Measurements from ENCODE around the gene PLCB2. TPM values are rescaled to one million over a fixed set of nuclear protein-coding genes. Genes with fewer than 3 reads are reported as not detected.

The PLCB2 gene
- total RNA-seq, 1 experiment from 2014 or later: 0.92 TPM

DNA sequence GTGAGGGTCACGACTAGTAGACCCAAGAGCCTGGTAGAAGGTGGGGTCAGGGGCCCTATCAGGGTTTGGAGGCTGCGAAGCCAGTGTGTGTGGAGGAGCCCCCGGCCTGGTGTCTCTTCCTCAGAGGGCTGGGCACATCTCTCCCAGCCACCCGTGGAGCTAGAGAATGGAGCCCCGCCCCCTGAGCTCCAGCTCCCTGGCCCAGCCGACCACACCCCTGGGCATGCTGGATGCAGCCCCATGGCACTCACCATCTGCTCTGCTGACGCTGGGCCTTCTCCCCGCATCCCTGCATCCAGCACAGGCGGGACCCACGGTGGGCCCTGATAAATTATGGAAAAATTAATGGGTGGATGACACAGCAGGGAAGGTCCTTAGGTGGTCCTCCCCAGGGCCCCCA lies 42.4 kb downstream of the PLCB2 start:
- Histone ChIP-seq H3K4me1 (replicated peaks; ENCODE audit: insufficient read depth) (peaks cover 17% of the 10 kb centered on the region), H3F3A (ENCODE audit: insufficient read depth, low read depth) (peaks cover 14% of the 10 kb centered on the region), H3K9me2 (ENCODE audit: insufficient read depth) (no peaks in the 10 kb centered on the region), H3K27ac (no peak overlapping the region), H2AFZ (no peak overlapping the region), H3K27me3 (ENCODE audit: insufficient read depth, low read depth) (no peaks in the 10 kb centered on the region), H3K79me2 (ENCODE audit: low read depth) (no peaks in the 10 kb centered on the region), H4K20me1 (ENCODE audit: insufficient read depth) (no peaks in the 10 kb centered on the region), H3K9me3 (ENCODE audit: insufficient read depth, low read depth) (no peaks in the 10 kb centered on the region), H3K4me2 (no peak overlapping the region), H3K36me3 (ENCODE audit: low read depth) (no peaks in the 10 kb centered on the region), H3K4me3 (no peak overlapping the region)
- DNase-seq: no peak
- ChIA-PET CTCF (no interaction called here), POLR2A (ENCODE audit: unreplicated experiment) (no interaction called here)
- BruUV-seq (replicated peaks): no TSS peak
- intact Hi-C loops (cut with micrococcal nuclease; ENCODE audit: unreplicated experiment): no loop called here
- no peak for TF ChIP-seq EZH2 (IDR thresholded peaks at IDR 0.05; ENCODE audit: low read depth)
- TF ChIP-seq, protein P1, sequence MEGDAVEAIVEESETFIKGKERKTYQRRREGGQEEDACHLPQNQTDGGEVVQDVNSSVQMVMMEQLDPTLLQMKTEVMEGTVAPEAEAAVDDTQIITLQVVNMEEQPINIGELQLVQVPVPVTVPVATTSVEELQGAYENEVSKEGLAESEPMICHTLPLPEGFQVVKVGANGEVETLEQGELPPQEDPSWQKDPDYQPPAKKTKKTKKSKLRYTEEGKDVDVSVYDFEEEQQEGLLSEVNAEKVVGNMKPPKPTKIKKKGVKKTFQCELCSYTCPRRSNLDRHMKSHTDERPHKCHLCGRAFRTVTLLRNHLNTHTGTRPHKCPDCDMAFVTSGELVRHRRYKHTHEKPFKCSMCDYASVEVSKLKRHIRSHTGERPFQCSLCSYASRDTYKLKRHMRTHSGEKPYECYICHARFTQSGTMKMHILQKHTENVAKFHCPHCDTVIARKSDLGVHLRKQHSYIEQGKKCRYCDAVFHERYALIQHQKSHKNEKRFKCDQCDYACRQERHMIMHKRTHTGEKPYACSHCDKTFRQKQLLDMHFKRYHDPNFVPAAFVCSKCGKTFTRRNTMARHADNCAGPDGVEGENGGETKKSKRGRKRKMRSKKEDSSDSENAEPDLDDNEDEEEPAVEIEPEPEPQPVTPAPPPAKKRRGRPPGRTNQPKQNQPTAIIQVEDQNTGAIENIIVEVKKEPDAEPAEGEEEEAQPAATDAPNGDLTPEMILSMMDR (conservative IDR thresholded peaks at IDR 0.05): no peak

DNA sequence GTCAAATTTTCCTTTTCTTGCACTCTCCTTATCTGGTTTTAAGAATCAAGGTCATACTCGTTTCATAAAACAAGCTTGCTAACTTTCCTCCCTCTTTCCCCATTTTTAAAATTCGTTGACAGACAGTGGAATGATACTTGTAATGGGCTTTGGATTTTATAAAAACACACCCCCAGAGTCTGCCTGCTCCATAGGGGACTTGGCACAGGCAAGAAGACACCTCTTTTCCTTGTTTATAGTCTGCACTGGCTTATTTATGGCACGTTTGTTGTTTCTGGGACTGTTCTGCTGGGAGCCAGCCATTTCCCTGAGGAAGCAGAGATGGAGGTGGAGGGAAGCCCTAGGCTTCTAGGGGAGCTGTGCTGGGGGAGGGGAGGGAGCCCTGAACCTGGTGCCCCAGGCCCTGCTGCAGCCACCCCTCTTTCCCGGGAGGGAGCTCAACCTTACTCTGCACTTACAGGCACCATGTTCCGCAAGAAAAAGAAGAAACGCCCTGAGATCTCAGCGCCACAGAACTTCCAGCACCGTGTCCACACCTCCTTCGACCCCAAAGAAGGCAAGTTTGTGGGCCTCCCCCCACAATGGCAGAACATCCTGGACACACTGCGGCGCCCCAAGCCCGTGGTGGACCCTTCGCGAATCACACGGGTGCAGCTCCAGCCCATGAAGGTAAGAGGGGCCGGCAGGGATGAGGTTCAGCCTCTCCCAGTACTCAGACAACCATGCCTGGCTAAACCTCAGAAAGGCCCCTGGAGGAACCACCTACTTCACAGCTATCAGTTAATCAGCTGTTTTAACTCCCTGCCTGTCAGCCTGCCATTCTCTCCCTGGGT lies 43.2 kb downstream of the PLCB2 start:
- H2AFZ ChIP-seq: no peak overlapping the region
- H3K4me1 ChIP-seq (replicated peaks; ENCODE audit: insufficient read depth): peaks cover 17% of the 10 kb centered on the region
- no peaks in the 10 kb centered on the region for H4K20me1 ChIP-seq (ENCODE audit: insufficient read depth)
- H3K4me3 ChIP-seq: no peak overlapping the region
- intact Hi-C loops (cut with micrococcal nuclease; ENCODE audit: unreplicated experiment): no loop called here
- TF ChIP-seq, protein P1 (conservative IDR thresholded peaks at IDR 0.05): no peak
- no peak for TF ChIP-seq EZH2 (IDR thresholded peaks at IDR 0.05; ENCODE audit: low read depth)
- H3K4me2 ChIP-seq: no peak overlapping the region
- no peaks in the 10 kb centered on the region for H3K79me2 ChIP-seq (ENCODE audit: low read depth)
- H3F3A ChIP-seq (ENCODE audit: insufficient read depth, low read depth): peaks cover 14% of the 10 kb centered on the region
- H3K27ac ChIP-seq: no peak overlapping the region
- no peaks in the 10 kb centered on the region for H3K27me3 ChIP-seq (ENCODE audit: insufficient read depth, low read depth)
- POLR2A ChIA-PET (ENCODE audit: unreplicated experiment): no interaction called here
- CTCF ChIA-PET: no interaction called here
- H3K9me3 ChIP-seq (ENCODE audit: insufficient read depth, low read depth): no peaks in the 10 kb centered on the region
- no peaks in the 10 kb centered on the region for H3K36me3 ChIP-seq (ENCODE audit: low read depth)
- BruUV-seq (replicated peaks): no TSS peak
- no peak for DNase-seq
- H3K9me2 ChIP-seq (ENCODE audit: insufficient read depth): no peaks in the 10 kb centered on the region

DNA sequence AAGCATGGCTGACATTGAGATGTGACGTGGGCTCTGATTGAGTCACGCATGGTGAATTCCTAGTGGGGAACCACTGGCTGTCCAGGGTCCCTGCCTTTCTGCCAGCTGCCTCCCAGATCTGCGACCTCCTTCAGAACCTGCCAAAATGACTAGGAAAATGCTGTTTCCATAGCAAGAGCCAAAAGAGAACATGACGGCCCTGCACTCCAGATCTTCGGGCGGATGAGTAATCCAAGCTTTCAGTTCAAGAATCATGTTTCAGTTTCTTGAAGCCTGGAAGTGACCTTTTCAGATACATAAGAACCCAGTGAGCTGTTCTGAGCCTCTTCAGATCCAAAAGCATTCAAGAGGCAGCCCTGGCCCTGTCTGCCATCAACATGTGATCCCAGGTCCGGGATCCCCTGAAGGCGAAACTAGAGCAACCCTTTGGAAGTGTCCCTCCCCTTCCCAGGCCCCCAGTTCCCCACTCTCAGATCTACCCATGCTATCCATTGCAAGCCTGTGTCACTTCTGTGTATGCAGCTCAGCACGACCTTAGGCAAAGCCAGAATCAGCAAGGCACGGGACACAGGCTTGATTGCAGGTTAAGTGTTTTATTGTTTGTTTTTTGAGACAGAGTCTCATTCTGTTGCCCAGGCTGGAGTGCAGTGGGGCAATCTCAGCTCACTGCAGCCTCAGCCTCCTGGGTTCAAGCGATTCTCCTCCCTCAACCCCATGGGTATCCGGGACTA lies 44.5 kb downstream of the PLCB2 start:
- TF ChIP-seq, protein P1 (conservative IDR thresholded peaks at IDR 0.05): no peak
- TF ChIP-seq EZH2 (IDR thresholded peaks at IDR 0.05; ENCODE audit: low read depth): no peak
- BruUV-seq (replicated peaks): no TSS peak
- Histone ChIP-seq H3K9me2 (ENCODE audit: insufficient read depth) (no peaks in the 10 kb centered on the region), H3K4me3 (no peak overlapping the region), H3K79me2 (ENCODE audit: low read depth) (no peaks in the 10 kb centered on the region), H3K4me2 (no peak overlapping the region), H3K4me1 (replicated peaks; ENCODE audit: insufficient read depth) (peaks cover 27% of the 10 kb centered on the region), H3F3A (ENCODE audit: insufficient read depth, low read depth) (peaks cover 21% of the 10 kb centered on the region), H4K20me1 (ENCODE audit: insufficient read depth) (no peaks in the 10 kb centered on the region), H3K9me3 (ENCODE audit: insufficient read depth, low read depth) (no peaks in the 10 kb centered on the region), H3K27ac (no peak overlapping the region), H3K27me3 (ENCODE audit: insufficient read depth, low read depth) (no peaks in the 10 kb centered on the region), H3K36me3 (ENCODE audit: low read depth) (no peaks in the 10 kb centered on the region), H2AFZ (no peak overlapping the region)
- POLR2A ChIA-PET (ENCODE audit: unreplicated experiment): no interaction called here
- DNase-seq: no peak
- CTCF ChIA-PET: interaction anchor here (0.6 to 0.7 kb wide), 2 partner anchors 24 to 45 kb away, joined by 3 to 5 read pairs; no protein-coding TSS in a partner anchor
- intact Hi-C loops (cut with micrococcal nuclease; ENCODE audit: unreplicated experiment): no loop called here
